Measurements from ENCODE around the gene SEMA5A. TPM values are rescaled to one million over a fixed set of nuclear protein-coding genes. Genes with fewer than 3 reads are reported as not detected.

SEMA5A gene
- total RNA-seq, 1 donor, result 42.3 TPM

DNA sequence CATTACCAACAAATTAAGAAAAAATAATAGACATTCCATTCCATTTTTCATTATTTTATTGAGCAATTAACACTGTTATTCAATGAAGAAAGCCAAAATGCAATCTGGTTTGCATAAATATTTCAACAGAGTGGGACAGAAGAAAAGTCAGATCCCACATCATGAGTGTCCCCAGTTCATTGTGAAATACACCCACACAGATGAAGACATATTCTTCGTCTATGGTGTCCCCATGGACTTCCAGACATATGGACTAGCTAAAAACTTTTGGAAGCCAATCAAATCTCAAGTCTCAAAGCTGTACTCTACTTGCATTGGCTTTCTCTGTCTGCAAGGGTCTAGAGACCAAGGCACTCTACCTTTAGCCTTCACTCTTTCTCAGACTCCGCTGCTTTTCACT lies 194.3 kb downstream of the SEMA5A start:
- DNase-seq (ENCODE audit: insufficient read length, low spot score, missing footprints), result peak; percentile 39
- Histone ChIP-seq H3K9me3 (ENCODE audit: low read depth, low read length) (no peaks in the 10 kb centered on the region), H3K27me3 (ENCODE audit: insufficient read depth, low read length) (no peaks in the 10 kb centered on the region), H3K4me2 (ENCODE audit: insufficient read depth, low read length) (no peak overlapping the region), H4K20me1 (ENCODE audit: insufficient read depth, low read length) (no peaks in the 10 kb centered on the region), H3K79me2 (ENCODE audit: insufficient read depth, low read length) (no peaks in the 10 kb centered on the region), H3K4me1 (ENCODE audit: insufficient read depth, low read length) (peaks cover 47% of the 10 kb centered on the region), H3K27ac (ENCODE audit: low read depth, low read length) (no peak overlapping the region), H3K36me3 (ENCODE audit: insufficient read depth, low read length) (no peaks in the 10 kb centered on the region), H3K4me3 (ENCODE audit: insufficient read depth, low read length) (no peak overlapping the region), H2AFZ (ENCODE audit: low read length) (no peak overlapping the region)
- TF ChIP-seq, protein P1, sequence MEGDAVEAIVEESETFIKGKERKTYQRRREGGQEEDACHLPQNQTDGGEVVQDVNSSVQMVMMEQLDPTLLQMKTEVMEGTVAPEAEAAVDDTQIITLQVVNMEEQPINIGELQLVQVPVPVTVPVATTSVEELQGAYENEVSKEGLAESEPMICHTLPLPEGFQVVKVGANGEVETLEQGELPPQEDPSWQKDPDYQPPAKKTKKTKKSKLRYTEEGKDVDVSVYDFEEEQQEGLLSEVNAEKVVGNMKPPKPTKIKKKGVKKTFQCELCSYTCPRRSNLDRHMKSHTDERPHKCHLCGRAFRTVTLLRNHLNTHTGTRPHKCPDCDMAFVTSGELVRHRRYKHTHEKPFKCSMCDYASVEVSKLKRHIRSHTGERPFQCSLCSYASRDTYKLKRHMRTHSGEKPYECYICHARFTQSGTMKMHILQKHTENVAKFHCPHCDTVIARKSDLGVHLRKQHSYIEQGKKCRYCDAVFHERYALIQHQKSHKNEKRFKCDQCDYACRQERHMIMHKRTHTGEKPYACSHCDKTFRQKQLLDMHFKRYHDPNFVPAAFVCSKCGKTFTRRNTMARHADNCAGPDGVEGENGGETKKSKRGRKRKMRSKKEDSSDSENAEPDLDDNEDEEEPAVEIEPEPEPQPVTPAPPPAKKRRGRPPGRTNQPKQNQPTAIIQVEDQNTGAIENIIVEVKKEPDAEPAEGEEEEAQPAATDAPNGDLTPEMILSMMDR (IDR thresholded peaks at IDR 0.05; ENCODE audit: extremely low read depth, low read depth, low read length), result no peak

- DNase-seq (ENCODE audit: insufficient read length, low spot score, missing footprints), result no peak
- Histone ChIP-seq H3K4me1 (ENCODE audit: insufficient read depth, low read length) (peaks cover 47% of the 10 kb centered on the region), H2AFZ (ENCODE audit: low read length) (no peak overlapping the region), H3K36me3 (ENCODE audit: insufficient read depth, low read length) (no peaks in the 10 kb centered on the region), H3K4me3 (ENCODE audit: insufficient read depth, low read length) (no peak overlapping the region), H4K20me1 (ENCODE audit: insufficient read depth, low read length) (no peaks in the 10 kb centered on the region), H3K4me2 (ENCODE audit: insufficient read depth, low read length) (peak overlapping the region; percentile 25), H3K27me3 (ENCODE audit: insufficient read depth, low read length) (no peaks in the 10 kb centered on the region), H3K27ac (ENCODE audit: low read depth, low read length) (peak overlapping the region; percentile 80), H3K9me3 (ENCODE audit: low read depth, low read length) (no peaks in the 10 kb centered on the region), H3K79me2 (ENCODE audit: insufficient read depth, low read length) (no peaks in the 10 kb centered on the region)
- TF ChIP-seq, protein P1 (IDR thresholded peaks at IDR 0.05; ENCODE audit: extremely low read depth, low read depth, low read length), result no peak
These were observed 195.5 kb downstream of the SEMA5A start for GRCh38 chr5:9350301-9350797.

GRCh38 chr5:9348401-9348996 lies 197.4 kb downstream of the SEMA5A start:
- H4K20me1 ChIP-seq (ENCODE audit: insufficient read depth, low read length), result no peaks in the 10 kb centered on the region
- H3K27ac ChIP-seq (ENCODE audit: low read depth, low read length), result peak overlapping the region; percentile 80
- no peaks in the 10 kb centered on the region for H3K9me3 ChIP-seq (ENCODE audit: low read depth, low read length)
- H3K79me2 ChIP-seq (ENCODE audit: insufficient read depth, low read length), result no peaks in the 10 kb centered on the region
- no peak overlapping the region for H2AFZ ChIP-seq (ENCODE audit: low read length)
- peak; percentile 85 for DNase-seq (ENCODE audit: insufficient read length, low spot score, missing footprints)
- peaks cover 50% of the 10 kb centered on the region for H3K4me1 ChIP-seq (ENCODE audit: insufficient read depth, low read length)
- H3K27me3 ChIP-seq (ENCODE audit: insufficient read depth, low read length), result no peaks in the 10 kb centered on the region
- TF ChIP-seq, protein P1 (IDR thresholded peaks at IDR 0.05; ENCODE audit: extremely low read depth, low read depth, low read length), result no peak
- H3K4me2 ChIP-seq (ENCODE audit: insufficient read depth, low read length), result peak overlapping the region; percentile 53
- H3K36me3 ChIP-seq (ENCODE audit: insufficient read depth, low read length), result no peaks in the 10 kb centered on the region
- no peak overlapping the region for H3K4me3 ChIP-seq (ENCODE audit: insufficient read depth, low read length)

DNA sequence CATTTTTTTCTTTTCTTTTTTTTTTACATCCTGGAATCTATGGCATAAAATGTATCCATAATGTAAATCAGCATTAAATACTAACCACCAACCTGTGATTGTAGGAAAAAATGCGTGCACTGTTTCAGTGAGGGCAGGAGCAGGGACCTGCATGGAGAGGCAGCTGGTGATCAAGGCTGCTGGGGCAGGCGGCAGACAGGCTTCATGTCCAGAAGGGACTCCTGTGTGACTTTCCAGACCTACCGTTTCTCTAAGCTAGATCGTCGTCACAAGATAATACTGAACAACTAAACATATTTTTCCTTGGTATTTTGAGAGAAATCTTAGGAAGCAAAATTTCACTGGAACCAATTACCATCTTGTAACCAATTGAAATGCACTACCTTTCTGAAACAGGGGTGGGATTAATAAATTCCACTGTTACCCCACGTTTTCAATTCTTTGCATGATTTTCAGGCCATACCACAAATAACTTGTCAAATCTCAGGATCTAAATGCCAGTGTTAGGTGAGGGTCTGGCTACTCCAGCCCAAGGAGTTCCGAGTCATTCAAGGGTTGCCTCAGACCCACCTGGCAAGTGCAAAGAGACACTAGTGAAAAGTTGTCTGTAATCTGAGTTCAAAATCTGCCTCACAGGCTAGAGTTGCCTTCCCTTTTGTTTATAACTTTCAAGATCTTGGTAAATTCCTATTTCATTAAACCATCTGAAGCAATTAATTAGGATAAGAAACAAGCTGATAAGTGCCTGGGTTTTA lies 198.2 kb downstream of the SEMA5A start:
- Histone ChIP-seq H3K36me3 (ENCODE audit: insufficient read depth, low read length) (no peaks in the 10 kb centered on the region), H4K20me1 (ENCODE audit: insufficient read depth, low read length) (no peaks in the 10 kb centered on the region), H3K4me1 (ENCODE audit: insufficient read depth, low read length) (peaks cover 58% of the 10 kb centered on the region), H2AFZ (ENCODE audit: low read length) (no peak overlapping the region), H3K9me3 (ENCODE audit: low read depth, low read length) (no peaks in the 10 kb centered on the region), H3K4me2 (ENCODE audit: insufficient read depth, low read length) (peak overlapping the region; percentile 53), H3K79me2 (ENCODE audit: insufficient read depth, low read length) (no peaks in the 10 kb centered on the region), H3K27ac (ENCODE audit: low read depth, low read length) (peak overlapping the region; percentile 80), H3K27me3 (ENCODE audit: insufficient read depth, low read length) (no peaks in the 10 kb centered on the region), H3K4me3 (ENCODE audit: insufficient read depth, low read length) (no peak overlapping the region)
- TF ChIP-seq, protein P1 (IDR thresholded peaks at IDR 0.05; ENCODE audit: extremely low read depth, low read depth, low read length), result no peak
- no peak for DNase-seq (ENCODE audit: insufficient read length, low spot score, missing footprints)

Data from osteoblast (primary cell).